HEK293T (cell line): ENCODE results near the gene CDC42.
"Not testable (repeated sequence)": the region's sequence is repeated elsewhere in the genome, so short reads cannot be mapped to it uniquely, and the experiment has no call there.

Experiments used
- CTCF ChIA-PET: fragments of 350-600 bp; formaldehyde crosslinking; extraction: SDS; loops from one replicate; lab custom pipeline; 2021; ENCODE audit warnings: antibody characterized with exemption, inconsistent platforms; lab: Yijun Ruan, JAX
- POLR2A ChIA-PET: fragments of 350-600 bp; formaldehyde crosslinking; extraction: SDS; loops from one replicate; lab custom pipeline; 2020; ENCODE audit warnings: antibody characterized with exemption, inconsistent platforms; lab: Yijun Ruan, JAX
- DNase-seq: peaks from one replicate; pipeline ENCODE4 v3.0.0; 2012; ENCODE audit warnings: mixed read lengths; ENCODE audit errors: extremely low spot score
- ARNT ChIP-seq: fragments of 450-650 bp; IDR thresholded peaks from 2 replicates; pipeline ENCODE4 v1.6.1; 2017; ENCODE audit warnings: mild to moderate bottlenecking
- BHLHE40 ChIP-seq: fragments of 450-650 bp; IDR thresholded peaks from 2 replicates; pipeline ENCODE4 v1.6.1; 2016; ENCODE audit warnings: mild to moderate bottlenecking, moderate library complexity, borderline replicate concordance
- CTBP1 ChIP-seq: fragments of 450-650 bp; IDR thresholded peaks from 2 replicates; pipeline ENCODE4 v1.6.1; 2016; ENCODE audit warnings: borderline replicate concordance
- ELF4 ChIP-seq: fragments of 450-650 bp; IDR thresholded peaks from 2 replicates; pipeline ENCODE4 v1.6.1; 2017; ENCODE audit warnings: antibody characterized with exemption
- FOXA1 ChIP-seq: fragments of 450-650 bp; IDR thresholded peaks from 2 replicates; pipeline ENCODE4 v1.6.1; 2016; ENCODE audit warnings: mild to moderate bottlenecking
- FOXK2 ChIP-seq: fragments of 450-650 bp; IDR thresholded peaks from 2 replicates; pipeline ENCODE4 v1.6.1; 2016; ENCODE audit warnings: mild to moderate bottlenecking
- FOXM1 ChIP-seq: fragments of 450-650 bp; IDR thresholded peaks from 2 replicates; pipeline ENCODE4 v1.6.1; 2017; ENCODE audit warnings: mild to moderate bottlenecking, borderline replicate concordance
- HDGF ChIP-seq: fragments of 450-650 bp; IDR thresholded peaks from 2 replicates; pipeline ENCODE4 v1.6.1; 2017; ENCODE audit warnings: antibody characterized with exemption, borderline replicate concordance
- L3MBTL2 ChIP-seq: fragments of 450-650 bp; conservative IDR thresholded peaks from 2 replicates; pipeline ENCODE4 v1.6.1; 2016; ENCODE audit warnings: mild to moderate bottlenecking
- LEF1 ChIP-seq: fragments of 450-650 bp; IDR thresholded peaks from 2 replicates; pipeline ENCODE4 v1.6.1; 2017; ENCODE audit warnings: mild to moderate bottlenecking, borderline replicate concordance
- NFRKB ChIP-seq: fragments of 450-650 bp; IDR thresholded peaks from 2 replicates; pipeline ENCODE4 v1.6.1; 2016; ENCODE audit warnings: mild to moderate bottlenecking, moderate library complexity
- PKNOX1 ChIP-seq: fragments of 450-650 bp; IDR thresholded peaks from 2 replicates; pipeline ENCODE4 v1.6.1; 2016
- SP1 ChIP-seq: fragments of 450-650 bp; IDR thresholded peaks from 2 replicates; pipeline ENCODE4 v1.6.1; 2017
- SUZ12 ChIP-seq: fragments of 450-650 bp; IDR thresholded peaks from 2 replicates; pipeline ENCODE4 v1.6.1; 2016; ENCODE audit warnings: mild to moderate bottlenecking
- TARDBP ChIP-seq: fragments of 450-650 bp; IDR thresholded peaks from 2 replicates; pipeline ENCODE4 v1.6.1; 2016
- ZNF384 ChIP-seq: fragments of 450-650 bp; IDR thresholded peaks from 2 replicates; pipeline ENCODE4 v1.6.1; 2016

CDC42 gene

DNA sequence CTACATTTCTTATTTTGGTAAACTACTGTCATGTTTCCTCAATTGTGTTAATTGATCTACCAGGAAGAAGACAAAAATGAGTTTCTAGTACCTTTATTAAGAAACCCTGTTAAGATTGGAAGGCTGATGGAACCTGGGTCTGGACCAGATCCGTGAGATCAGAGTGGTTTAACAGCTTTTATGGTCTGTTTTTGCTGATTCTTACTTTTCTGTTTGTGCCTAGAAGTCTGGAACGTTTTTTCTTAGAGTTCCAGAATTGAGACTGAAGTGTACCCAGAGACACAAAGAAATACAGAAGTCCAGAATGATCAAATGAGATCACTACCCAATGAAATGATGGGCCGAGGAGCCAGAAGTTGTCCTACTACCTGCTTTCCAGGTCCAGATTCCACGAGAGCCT is 22.5 kb upstream of the CDC42 start:
- POLR2A ChIA-PET = interaction anchor here (1.8 kb wide), 1 partner anchor 23 kb away, joined by 5 read pairs; the partner anchor contains the start of gene CDC42
- CTCF ChIA-PET = no interaction called here
- TF ChIP-seq FOXA1 = no peak
- no peak for TF ChIP-seq ELF4
- no peak for TF ChIP-seq BHLHE40
- no peak for DNase-seq

GRCh38 chr1:22030473-22030872 is 22.0 kb upstream of the CDC42 start:
- no peak for TF ChIP-seq SP1
- TF ChIP-seq ZNF384 = no peak
- no peak for TF ChIP-seq FOXK2
- no peak for TF ChIP-seq HDGF
- no peak for TF ChIP-seq FOXM1
- no peak for TF ChIP-seq CTBP1
- TF ChIP-seq FOXA1 = no peak
- TF ChIP-seq PKNOX1 = no peak
- TF ChIP-seq BHLHE40 = no peak
- no peak for TF ChIP-seq LEF1
- no peak for TF ChIP-seq NFRKB
- no peak for TF ChIP-seq ELF4
- TF ChIP-seq L3MBTL2 = no peak
- TF ChIP-seq SUZ12 = no peak
- TF ChIP-seq TARDBP = no peak
- no peak for TF ChIP-seq ARNT
- CTCF ChIA-PET = no interaction called here
- no peak for DNase-seq
- POLR2A ChIA-PET = interaction anchor here (1.3 kb wide), 1 partner anchor 11 kb away, joined by 5 read pairs; no protein-coding TSS in a partner anchor

- ChIA-PET CTCF (interaction anchor here (0.8 kb wide), 1 partner anchor 19 kb away, joined by 5 read pairs; no protein-coding TSS in a partner anchor), POLR2A (interaction anchor here (1.3 kb wide), 2 partner anchors 9 to 10 kb away, joined by 5 read pairs; no protein-coding TSS in a partner anchor)
- 0 out of 2 replicates have a peak, but pooled peaks have one; percentile 20 for TF ChIP-seq PKNOX1
- no peak for TF ChIP-seq LEF1
- DNase-seq = no peak
These were observed 21.1 kb upstream of the CDC42 start for GRCh38 chr1:22031214-22031962.

DNA sequence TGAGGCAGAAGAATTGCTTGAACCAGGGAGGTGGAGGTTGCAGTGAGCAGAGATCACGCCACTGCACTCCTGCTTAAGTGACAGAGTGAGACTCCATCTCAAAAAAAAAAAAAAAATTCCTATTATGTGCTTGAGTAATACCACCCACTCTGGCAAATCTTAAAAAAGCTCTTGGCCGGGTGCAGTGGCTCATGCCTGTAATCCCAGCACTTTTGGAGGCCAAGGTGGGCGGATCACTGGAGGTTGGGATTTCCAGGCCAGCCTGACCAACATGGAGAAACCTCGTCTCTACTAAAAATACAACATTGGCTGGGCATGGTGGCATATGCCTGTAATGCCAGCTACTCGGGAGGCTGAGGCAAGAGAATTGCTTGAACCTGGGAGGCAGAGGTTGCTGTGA is 17.7 kb upstream of the CDC42 start:
- DNase-seq, CTCF ChIA-PET: not testable (repeated sequence)
- POLR2A ChIA-PET = interaction anchor here (1.2 kb wide), 1 partner anchor 18 kb away, joined by 3 read pairs; the partner anchor contains the start of gene CDC42

GRCh38 chr1:22037520-22037919 is 15.0 kb upstream of the CDC42 start:
- TF ChIP-seq BHLHE40 (no peak), LEF1 (no peak), NFRKB (no peak), PKNOX1 (no peak), FOXM1 (no peak), HDGF (no peak), ELF4 (no peak), ARNT (no peak), SUZ12 (no peak), L3MBTL2 (no peak), FOXA1 (no peak), SP1 (no peak), CTBP1 (no peak)
- POLR2A ChIA-PET = interaction anchor here (0.9 to 2.1 kb wide), 2 partner anchors 12 to 16 kb away, joined by 4 to 14 read pairs; partner anchors contain the start of gene CDC42
- CTCF ChIA-PET = no interaction called here
- DNase-seq = no peak

GRCh38 chr1:22038036-22038435 is 14.5 kb upstream of the CDC42 start:
- TF ChIP-seq LEF1 = no peak
- no peak for TF ChIP-seq NFRKB
- no peak for TF ChIP-seq PKNOX1
- TF ChIP-seq BHLHE40 = no peak
- TF ChIP-seq HDGF = no peak
- TF ChIP-seq ARNT = no peak
- POLR2A ChIA-PET = interaction anchor here (1.0 to 2.1 kb wide), 2 partner anchors 13 to 14 kb away, joined by 4 to 14 read pairs; partner anchors contain the start of gene CDC42
- CTCF ChIA-PET = no interaction called here
- DNase-seq = no peak
